GM21576 (cell line): ENCODE results near the gene ARHGEF1.

Source experiments
- ATAC-seq: cut with Tn5 transposase; IDR thresholded peaks from one replicate; pipeline ENCODE4 v1.9.1; 2021; ENCODE audit warnings: mild to moderate bottlenecking, moderate library complexity; ENCODE audit not compliant: unreplicated experiment

The ARHGEF1 gene, protein sequence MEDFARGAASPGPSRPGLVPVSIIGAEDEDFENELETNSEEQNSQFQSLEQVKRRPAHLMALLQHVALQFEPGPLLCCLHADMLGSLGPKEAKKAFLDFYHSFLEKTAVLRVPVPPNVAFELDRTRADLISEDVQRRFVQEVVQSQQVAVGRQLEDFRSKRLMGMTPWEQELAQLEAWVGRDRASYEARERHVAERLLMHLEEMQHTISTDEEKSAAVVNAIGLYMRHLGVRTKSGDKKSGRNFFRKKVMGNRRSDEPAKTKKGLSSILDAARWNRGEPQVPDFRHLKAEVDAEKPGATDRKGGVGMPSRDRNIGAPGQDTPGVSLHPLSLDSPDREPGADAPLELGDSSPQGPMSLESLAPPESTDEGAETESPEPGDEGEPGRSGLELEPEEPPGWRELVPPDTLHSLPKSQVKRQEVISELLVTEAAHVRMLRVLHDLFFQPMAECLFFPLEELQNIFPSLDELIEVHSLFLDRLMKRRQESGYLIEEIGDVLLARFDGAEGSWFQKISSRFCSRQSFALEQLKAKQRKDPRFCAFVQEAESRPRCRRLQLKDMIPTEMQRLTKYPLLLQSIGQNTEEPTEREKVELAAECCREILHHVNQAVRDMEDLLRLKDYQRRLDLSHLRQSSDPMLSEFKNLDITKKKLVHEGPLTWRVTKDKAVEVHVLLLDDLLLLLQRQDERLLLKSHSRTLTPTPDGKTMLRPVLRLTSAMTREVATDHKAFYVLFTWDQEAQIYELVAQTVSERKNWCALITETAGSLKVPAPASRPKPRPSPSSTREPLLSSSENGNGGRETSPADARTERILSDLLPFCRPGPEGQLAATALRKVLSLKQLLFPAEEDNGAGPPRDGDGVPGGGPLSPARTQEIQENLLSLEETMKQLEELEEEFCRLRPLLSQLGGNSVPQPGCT

GRCh38 chr19:41882568-41883462, at the start of gene ARHGEF1:
Gene ARHGEF1, plus strand, starts transcription at chr19:41883184. Its CDS starts 4,899 bp downstream, at chr19:41888083.
- no peak for ATAC-seq

DNA sequence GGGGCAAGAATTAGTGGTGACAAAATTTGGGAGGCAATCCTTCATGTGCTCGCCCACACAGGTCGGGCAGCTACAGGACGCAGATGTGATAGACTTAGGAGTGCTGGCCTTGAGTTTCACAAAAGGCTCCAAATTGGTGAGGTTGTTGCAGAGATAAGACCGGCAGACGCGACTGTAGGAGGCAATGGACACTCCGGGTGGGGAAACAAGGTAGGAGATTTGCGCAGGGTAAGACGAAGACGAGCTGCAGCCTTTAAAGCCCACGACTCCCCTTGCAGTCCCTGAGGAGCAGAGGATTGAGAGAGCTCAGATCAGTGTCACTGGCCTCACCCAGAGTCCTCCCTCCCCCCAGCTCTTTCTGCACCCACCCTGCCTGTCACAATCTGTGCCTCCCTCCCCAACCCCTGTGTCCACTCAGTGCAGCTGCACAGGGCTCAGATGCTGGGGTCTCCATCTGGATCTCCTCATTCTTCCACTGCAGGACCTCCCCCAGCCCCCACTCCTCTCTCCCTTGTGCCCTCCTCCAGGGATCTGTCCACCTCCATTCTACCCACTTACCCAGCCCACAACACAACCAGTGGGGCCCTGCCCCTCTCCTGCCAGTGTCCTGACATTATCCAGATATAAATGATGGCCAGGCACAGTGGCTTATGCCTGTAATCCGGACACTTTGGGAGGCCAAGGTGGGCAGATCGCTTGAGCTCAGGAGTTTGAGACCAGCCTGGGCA, 44.8 kb upstream of the ARHGEF1 start:
- ATAC-seq: no peak

DNA sequence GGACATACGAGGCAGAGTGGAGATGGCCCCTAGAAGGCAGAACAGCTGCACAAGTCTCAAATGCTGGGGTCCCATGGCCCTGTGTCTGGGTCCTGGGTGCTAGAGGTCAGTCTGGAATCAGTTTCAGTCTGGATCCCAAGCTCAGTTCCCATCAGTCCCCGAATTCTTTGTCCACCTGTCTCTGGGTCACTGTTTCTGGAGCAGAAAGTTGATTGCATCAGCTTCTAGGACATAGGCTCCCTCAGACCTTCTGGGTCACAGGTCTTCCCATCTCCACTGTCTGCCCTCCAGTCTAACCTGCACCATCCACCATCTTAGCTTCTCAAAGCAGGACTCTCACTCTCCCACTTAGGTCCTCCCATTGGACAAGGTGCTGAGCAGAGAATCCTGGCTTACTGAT, 43.8 kb upstream of the ARHGEF1 start:
- ATAC-seq: no peak

- no peak for ATAC-seq
Observed at GRCh38 chr19:41843371-41843770, 39.6 kb upstream of the ARHGEF1 start.

- no peak for ATAC-seq
Observed at GRCh38 chr19:41844601-41845000, 38.4 kb upstream of the ARHGEF1 start, which contains the start of gene LYPD4. Gene LYPD4, minus strand, starts transcription at chr19:41844683. Its CDS starts 5,398 bp downstream, at chr19:41839285.

DNA sequence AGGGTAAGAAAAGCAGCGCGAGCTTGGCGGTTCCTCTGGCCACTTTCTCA, 38.2 kb upstream of the ARHGEF1 start, which contains the start of gene DMRTC2:
DMRTC2 (plus strand) TSS at position 42 of the 50 bp plus-strand sequence. CDS start 2,387 bp downstream, outside the sequence.
- no peak for ATAC-seq

DNA sequence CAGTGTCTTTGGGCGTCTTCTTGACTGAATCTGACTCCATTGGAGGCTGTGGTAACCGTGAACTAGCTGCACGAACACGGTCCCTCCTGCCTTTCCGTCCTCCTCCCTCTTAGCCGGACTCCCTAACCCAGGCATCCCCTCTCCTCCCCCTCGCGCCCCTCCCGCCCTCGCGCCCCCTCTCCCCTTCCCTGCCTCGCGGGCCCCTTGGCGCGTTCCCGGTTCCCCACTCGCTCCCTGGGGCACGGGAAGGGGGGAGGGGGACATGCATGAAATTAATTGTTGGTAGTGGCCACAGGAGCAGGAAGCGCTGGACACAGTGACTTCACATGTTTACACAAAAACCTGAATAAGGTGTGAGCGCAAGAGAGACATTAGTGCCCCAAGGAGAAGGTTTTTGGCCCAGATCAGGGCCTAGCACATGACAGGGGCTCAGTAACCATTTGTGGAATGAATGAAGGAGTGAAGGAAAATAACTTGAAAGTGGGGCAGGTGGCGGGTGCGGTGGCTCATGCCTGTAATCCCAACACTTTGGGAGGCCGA, 37.9 kb upstream of the ARHGEF1 start:
- no peak for ATAC-seq

DNA sequence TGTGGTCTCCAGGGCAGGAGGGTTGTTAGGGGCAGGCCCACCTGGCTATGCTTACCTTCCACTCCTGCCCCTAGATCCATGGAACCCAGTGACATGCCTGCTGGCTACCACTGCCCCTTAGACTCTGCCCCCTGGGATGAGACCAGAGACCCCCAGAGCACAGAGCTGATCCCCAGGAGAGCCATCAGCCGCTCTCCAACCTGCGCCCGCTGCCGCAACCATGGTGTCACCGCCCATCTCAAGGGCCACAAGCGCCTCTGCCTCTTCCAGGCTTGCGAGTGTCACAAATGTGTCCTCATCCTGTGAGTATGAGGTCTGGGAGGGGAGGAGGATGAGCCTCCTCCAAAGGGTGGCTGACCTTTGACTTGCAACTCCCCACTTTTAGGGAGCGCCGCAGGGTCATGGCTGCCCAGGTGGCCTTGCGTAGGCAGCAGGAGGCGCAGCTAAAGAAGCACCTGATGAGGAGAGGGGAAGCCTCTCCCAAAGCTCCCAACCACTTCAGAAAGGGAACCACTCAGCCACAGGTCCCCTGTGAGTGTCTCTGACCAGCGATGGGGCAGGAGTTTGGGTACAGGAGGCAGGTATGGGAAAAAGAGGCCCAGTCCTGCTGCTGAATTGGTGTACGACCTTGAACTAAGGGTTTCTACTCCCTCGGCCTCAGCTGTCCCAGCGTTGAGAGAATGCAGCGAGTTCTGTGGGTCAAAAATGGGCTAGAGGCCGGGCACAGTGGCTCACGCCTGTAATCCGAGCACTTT, 35.5 kb upstream of the ARHGEF1 start:
- ATAC-seq: no peak

- ATAC-seq: no peak
Observed at GRCh38 chr19:41848666-41849065, 34.3 kb upstream of the ARHGEF1 start.

DNA sequence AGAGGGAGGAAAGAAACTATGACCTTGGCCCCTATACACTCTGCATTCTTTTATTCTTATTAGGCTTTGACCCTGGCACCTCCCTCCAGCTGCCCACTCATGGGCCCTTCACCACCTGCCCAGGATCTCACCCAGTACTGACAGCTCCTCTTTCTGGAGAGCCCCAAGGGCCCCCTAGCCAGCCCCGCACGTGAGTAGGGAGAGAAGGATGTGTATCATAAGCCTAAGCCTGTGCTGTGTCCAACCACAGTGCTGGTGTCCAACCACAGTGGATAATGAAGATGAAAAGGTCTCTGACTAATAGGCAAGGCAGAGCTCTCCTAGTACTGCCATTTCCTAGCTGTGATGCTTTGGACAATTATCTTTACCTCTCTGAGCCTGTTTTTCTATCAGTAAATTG, 33.9 kb upstream of the ARHGEF1 start:
- ATAC-seq: no peak

GRCh38 chr19:41850381-41850780, 32.6 kb upstream of the ARHGEF1 start:
- ATAC-seq: no peak

DNA sequence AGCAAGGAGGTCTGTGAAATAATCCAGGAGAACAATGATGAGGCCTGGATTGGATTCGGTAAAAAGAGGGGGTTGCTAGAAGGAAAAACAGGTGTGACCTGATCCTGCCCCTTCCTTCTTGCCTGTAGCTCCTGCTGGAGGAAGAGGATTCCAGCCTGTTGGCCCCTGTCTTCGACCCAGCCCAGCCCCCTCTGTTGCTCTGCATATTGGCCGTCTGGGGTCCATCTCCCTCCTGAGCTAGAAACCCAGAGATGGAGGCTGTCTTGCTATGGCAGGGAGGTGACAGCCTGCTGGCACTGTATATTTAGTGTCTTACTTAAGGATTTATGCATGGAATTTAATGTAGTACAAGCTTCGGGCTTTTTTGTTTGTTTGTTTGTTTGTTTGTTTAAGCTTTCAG, 31.5 kb upstream of the ARHGEF1 start:
- no peak for ATAC-seq

DNA sequence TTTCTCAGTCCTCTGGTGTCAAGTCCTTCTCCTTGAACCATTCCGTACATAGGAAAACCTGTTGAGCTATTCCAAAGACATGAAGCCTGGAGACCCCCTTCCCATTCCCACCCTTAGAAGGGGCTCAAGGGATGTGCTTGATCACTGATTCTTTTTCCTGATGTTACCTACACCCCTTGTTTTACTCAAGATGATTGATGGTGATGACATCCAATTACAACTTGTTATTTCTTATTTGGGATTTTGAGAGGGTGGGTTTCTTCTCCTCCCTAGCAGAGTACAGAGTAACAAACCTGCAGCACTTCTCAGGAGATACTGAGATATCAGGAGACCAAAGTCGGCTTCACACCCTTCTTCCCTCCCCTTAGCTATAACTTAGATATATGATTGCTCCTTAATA, 29.6 kb upstream of the ARHGEF1 start:
- no peak for ATAC-seq

DNA sequence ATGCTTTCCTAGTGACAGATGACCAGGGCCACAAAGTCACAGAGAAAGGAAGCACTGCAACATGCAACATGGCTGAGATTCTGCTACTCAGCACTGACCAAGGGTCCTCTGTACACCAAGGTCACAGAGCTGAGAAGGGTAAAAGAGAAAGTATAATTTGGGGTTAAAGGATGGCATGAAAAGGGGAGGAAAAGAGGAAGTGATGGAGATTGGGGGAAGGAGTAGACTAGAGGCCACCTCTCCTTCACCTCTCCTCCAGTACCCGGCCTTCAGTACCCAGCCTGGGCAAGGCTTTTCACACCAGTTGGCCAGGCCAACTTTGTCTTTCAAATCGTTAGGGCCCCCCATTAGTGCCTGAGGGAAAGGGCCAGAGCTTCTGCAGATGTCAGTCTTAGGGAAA, 29.2 kb upstream of the ARHGEF1 start:
- ATAC-seq: no peak

- no peak for ATAC-seq
Observed at GRCh38 chr19:41859213-41859617, 23.8 kb upstream of the ARHGEF1 start.

DNA sequence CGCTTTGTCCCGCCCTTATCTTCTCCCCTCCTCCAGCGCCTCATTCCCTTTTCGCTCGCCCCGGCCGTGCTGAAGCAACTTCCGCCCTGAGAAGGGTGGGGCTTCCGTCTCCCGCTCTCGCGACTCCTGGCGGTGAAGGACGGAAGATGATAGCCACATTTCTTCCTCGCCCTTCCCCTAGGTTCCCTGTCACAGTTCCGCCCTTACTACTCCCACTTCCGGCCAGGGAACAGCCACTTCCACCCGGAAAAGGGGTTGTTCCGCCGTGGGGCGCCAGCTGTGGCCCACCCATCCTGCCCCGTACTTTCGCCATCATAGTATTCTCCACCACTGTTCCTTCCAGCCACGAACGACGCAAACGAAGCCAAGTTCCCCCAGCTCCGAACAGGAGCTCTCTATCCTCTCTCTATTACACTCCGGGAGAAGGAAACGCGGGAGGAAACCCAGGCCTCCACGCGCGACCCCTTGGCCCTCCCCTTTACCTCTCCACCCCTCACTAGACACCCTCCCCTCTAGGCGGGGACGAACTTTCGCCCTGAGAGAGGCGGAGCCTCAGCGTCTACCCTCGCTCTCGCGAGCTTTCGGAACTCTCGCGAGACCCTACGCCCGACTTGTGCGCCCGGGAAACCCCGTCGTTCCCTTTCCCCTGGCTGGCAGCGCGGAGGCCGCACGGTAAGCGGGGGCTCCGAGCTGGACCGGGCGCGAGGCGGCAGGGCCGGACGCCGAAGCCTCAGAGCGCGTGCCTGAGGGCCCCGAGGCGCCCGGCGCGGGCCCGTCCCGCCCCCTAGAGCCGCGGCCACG, 23.2 kb upstream of the ARHGEF1 start, which contains the start of gene RPS19:
RPS19 (plus strand) TSS at position 638 of the 801 bp plus-strand sequence. CDS start 520 bp downstream, outside the sequence.
- ATAC-seq: peak; percentile 72

- no peak for ATAC-seq
Observed at GRCh38 chr19:41860419-41861115, 22.4 kb upstream of the ARHGEF1 start.

- ATAC-seq: no peak
Observed at GRCh38 chr19:41861116-41861768, 21.7 kb upstream of the ARHGEF1 start.
